Prostate gland (tissue), 2 donors: ENCODE measurements around the gene PAXX. TPM values are rescaled to one million over a fixed set of nuclear protein-coding genes. Genes with fewer than 3 reads are reported as not detected.

ENCODE experiments used
- DNase-seq: peaks from one replicate; pipeline ENCODE4 v3.0.0-alpha.2; 2019; ENCODE audit warnings: low spot score
- H3K27ac ChIP-seq, 2 donors: fragments of 200-600 bp; sonication (generic); 2 replicates each; pipeline ENCODE4 v1.5.1; 2017 to 2019
- H3K27me3 ChIP-seq: fragments of 200-600 bp; sonication (generic); replicated peaks from 2 replicates; pipeline ENCODE4 v1.5.1; 2019; ENCODE audit not compliant: insufficient read depth
- H3K36me3 ChIP-seq, 2 donors: fragments of 200-600 bp; sonication (generic); 1 replicate in 1 of 2; 2 replicates in 1 of 2; pipeline versions ENCODE4 v1.5.1 to v1.8.1; 2017 to 2019
- H3K4me1 ChIP-seq: fragments of 200-600 bp; sonication (generic); replicated peaks from 2 replicates; pipeline ENCODE4 v1.5.1; 2019
- H3K4me3 ChIP-seq, 2 donors: fragments of 200-600 bp; sonication (generic); 2 replicates each; pipeline ENCODE4 v1.5.1; 2017 to 2019
- H3K9me3 ChIP-seq: fragments of 200-600 bp; sonication (generic); 2 replicates; pipeline ENCODE4 v1.5.1; 2017
- POLR2A ChIP-seq: fragments of 450-650 bp; IDR thresholded peaks from one replicate; pipeline ENCODE4 v1.6.1; 2016; ENCODE audit warnings: antibody characterized with exemption, mild to moderate bottlenecking
- POLR2AphosphoS5 ChIP-seq: sonication (generic); formaldehyde crosslinking; IDR thresholded peaks from one replicate; pipeline ENCODE4 v1.6.1; 2017; ENCODE audit warnings: antibody characterized with exemption
- WGBS: methylation state at CpG from one replicate; pipeline ENCODE4 v1.1.5; 2018; 5-methylcytosine and 5-hydroxymethylcytosine counted together
- intact Hi-C: fragments of 100-400 bp; cut with DNase I; formaldehyde crosslinking; loops from one replicate; pipeline ENCODE4 v1.14.2; 2022
- total RNA-seq, 2 donors: library from RNA; depleted of rRNA; stranded (reverse); fragments of >200 nt; gene quantifications; one replicate each; pipeline ENCODE4 v1.1.0, GENCODE V29; 2016
- TF ChIP-seq, protein P1 (sequence below), 4 experiments: fragments of 200-600 bp in 2 of 4; fragments of 450-650 bp in 2 of 4; sonication (generic) in 2 of 4; IDR thresholded peaks; 1 replicate in 3 of 4; 2 replicates in 1 of 4; pipeline ENCODE4 v1.5.1; 2016 to 2019; ENCODE audit warnings: antibody characterized with exemption in 4 of 4, mild to moderate bottlenecking in 2 of 4, moderate library complexity in 2 of 4

Gene PAXX
- total RNA-seq, 2 donors from 2014 or later = 61.6 to 71.8 TPM

DNA sequence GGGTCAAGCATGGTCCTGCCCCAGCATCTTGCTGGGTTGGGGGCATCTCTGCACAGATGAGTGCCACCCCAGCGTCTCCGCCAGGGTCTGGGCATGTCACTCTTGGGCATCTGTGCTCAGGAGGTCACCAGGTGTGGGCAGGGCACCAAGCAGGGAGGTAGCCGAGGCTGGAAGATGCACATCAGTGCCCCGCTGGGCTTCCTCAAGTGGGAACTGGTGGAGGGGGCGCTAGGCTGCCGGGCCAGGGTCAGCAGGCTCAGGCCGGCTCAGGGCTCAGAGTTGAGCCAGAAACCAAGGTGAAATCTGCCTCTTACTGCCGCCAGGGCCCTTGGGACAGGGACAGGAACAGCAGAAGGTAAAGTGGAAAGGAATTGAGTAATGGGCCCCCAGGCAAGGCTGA lies 43.7 kb downstream of the PAXX start:
- H3K9me3 ChIP-seq = no peaks in the 10 kb centered on the region
- intact Hi-C loops = loop anchor here (5.0 kb wide), 2 partner anchors 194 to 249 kb away; partner anchors contain the start of gene AJM1
- no peak overlapping the region for H3K27ac ChIP-seq
- 69% methylated on average over 8 of the region's 8 CpGs for WGBS
- peaks cover 5 to 8% of the 10 kb centered on the region in 2 donors for H3K36me3 ChIP-seq
- no peak for DNase-seq
- no peak overlapping the region for H3K4me3 ChIP-seq
- no peaks in the 10 kb centered on the region for H3K27me3 ChIP-seq
- H3K4me1 ChIP-seq = peaks cover 8% of the 10 kb centered on the region
- TF ChIP-seq POLR2A = no peak
- TF ChIP-seq, protein P1, sequence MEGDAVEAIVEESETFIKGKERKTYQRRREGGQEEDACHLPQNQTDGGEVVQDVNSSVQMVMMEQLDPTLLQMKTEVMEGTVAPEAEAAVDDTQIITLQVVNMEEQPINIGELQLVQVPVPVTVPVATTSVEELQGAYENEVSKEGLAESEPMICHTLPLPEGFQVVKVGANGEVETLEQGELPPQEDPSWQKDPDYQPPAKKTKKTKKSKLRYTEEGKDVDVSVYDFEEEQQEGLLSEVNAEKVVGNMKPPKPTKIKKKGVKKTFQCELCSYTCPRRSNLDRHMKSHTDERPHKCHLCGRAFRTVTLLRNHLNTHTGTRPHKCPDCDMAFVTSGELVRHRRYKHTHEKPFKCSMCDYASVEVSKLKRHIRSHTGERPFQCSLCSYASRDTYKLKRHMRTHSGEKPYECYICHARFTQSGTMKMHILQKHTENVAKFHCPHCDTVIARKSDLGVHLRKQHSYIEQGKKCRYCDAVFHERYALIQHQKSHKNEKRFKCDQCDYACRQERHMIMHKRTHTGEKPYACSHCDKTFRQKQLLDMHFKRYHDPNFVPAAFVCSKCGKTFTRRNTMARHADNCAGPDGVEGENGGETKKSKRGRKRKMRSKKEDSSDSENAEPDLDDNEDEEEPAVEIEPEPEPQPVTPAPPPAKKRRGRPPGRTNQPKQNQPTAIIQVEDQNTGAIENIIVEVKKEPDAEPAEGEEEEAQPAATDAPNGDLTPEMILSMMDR (IDR thresholded peaks at IDR 0.05) = no peak
- no peak for TF ChIP-seq POLR2AphosphoS5

DNA sequence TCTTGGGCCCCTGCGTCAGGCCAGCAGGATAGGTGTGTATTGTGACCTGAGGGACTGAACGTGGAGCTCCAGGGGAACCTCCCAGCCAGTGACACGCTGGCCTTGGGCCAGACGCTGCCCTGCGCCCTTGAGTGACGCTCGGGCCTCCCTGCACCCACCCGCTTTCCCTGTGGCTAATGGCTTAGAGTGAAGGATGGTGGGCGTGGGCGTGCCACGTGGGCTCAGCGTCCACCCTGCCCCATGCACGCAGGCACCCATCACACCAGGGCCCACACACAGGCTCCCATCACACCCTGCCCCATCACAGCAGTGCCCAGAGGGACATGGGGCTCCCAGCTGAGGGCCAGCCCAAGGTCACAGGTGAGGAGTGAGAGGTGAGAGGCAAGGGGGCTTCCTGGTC lies 44.8 kb downstream of the PAXX start:
- WGBS = 74% methylated on average over 12 of the region's 13 CpGs
- Histone ChIP-seq H3K4me1 (peaks cover 8% of the 10 kb centered on the region), H3K9me3 (no peaks in the 10 kb centered on the region), H3K4me3 (no peak overlapping the region), H3K27me3 (no peaks in the 10 kb centered on the region), H3K27ac (no peak overlapping the region), H3K36me3 (peaks cover 5 to 8% of the 10 kb centered on the region in 2 donors)
- no peak for DNase-seq
- no peak for TF ChIP-seq POLR2A
- no peak for TF ChIP-seq POLR2AphosphoS5
- TF ChIP-seq, protein P1 (IDR thresholded peaks at IDR 0.05) = no peak
- intact Hi-C loops = loop anchor here (5.0 kb wide), 2 partner anchors 195 to 250 kb away; partner anchors contain the start of gene AJM1

- Histone ChIP-seq H3K27me3 (no peaks in the 10 kb centered on the region), H3K4me1 (peaks cover 8% of the 10 kb centered on the region), H3K4me3 (no peak overlapping the region), H3K9me3 (no peaks in the 10 kb centered on the region), H3K27ac (no peak overlapping the region), H3K36me3 (peaks cover 5 to 8% of the 10 kb centered on the region in 2 donors)
- WGBS = 88% methylated on average over 10 of the region's 10 CpGs
- intact Hi-C loops = loop anchor here (5.0 kb wide), 2 partner anchors 195 to 250 kb away; partner anchors contain the start of gene AJM1
- no peak for DNase-seq
- TF ChIP-seq POLR2A (no peak), POLR2AphosphoS5 (no peak)
- TF ChIP-seq, protein P1 (IDR thresholded peaks at IDR 0.05) = no peak
Observed at GRCh38 chr9:137037483-137037882, 45.3 kb downstream of the PAXX start.

GRCh38 chr9:137038916-137039315 lies 46.7 kb downstream of the PAXX start:
- WGBS = 86% methylated on average over 9 of the region's 9 CpGs
- Histone ChIP-seq H3K27me3 (no peaks in the 10 kb centered on the region), H3K4me1 (peaks cover 15% of the 10 kb centered on the region), H3K27ac (no peak overlapping the region), H3K9me3 (no peaks in the 10 kb centered on the region), H3K4me3 (no peak overlapping the region), H3K36me3 (peaks cover 5 to 8% of the 10 kb centered on the region in 2 donors)
- TF ChIP-seq POLR2AphosphoS5 (no peak), POLR2A (no peak)
- TF ChIP-seq, protein P1 (IDR thresholded peaks at IDR 0.05) = no peak
- DNase-seq = no peak
- intact Hi-C loops = loop anchor here (5.0 kb wide), 2 partner anchors 197 to 252 kb away; partner anchors contain the start of gene AJM1
